GM21381 (cell line): ENCODE measurements around the gene SOX18.
"Not testable (repeated sequence)": the region's sequence is repeated elsewhere in the genome, so short reads cannot be mapped to it uniquely, and the experiment has no call there.

ENCODE experiments used
- ATAC-seq: cut with Tn5 transposase; IDR thresholded peaks from one replicate; pipeline ENCODE4 v1.9.1; 2021; ENCODE audit warnings: mild to moderate bottlenecking, moderate library complexity; ENCODE audit not compliant: unreplicated experiment

Gene SOX18

DNA sequence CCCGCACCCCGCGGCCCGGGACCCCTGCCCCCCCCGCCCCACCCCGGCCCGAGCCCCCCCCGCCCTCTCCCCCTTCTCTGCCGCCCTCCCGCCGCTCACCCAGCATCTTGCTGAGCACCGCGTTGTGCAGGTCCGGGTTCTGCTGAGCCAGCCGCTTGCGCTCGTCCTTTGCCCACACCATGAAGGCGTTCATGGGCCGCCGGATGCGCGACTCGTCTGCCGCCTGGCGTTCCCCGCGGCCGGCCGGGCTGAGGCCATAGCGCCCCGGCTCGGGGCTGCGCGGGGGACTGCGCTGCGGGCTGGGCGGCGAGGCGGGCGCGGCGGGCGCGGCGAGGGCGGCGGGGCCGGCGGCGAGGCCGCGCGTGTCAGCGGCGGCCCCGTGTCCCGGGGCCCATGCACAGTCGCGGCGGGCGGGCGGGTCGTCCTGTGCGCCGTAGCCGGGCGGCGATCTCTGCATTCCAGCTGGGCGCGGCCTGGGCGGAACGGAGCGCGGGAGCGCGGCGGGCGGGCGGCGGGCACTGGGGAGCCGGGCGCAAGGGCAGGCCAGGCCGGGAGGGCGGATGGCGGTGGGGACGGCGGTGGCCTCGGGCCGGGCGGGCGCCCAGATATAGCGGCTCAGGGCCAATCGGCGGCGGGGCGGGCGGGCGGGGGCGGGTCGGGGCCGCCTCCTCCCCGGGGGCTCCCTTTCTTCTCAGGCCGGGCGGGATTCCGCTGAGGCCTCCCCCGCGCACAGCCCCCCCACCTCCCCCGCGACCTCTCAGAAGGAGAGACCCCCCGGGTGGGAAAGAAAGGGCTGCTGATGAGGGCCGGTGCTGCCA, at the start of gene SOX18:
Gene SOX18, minus strand, starts transcription at position 580 of the 818 bp plus-strand sequence. Its CDS starts 123 bp downstream, at position 457.
- ATAC-seq: no peak

- ATAC-seq: no peak
These were observed 49.1 kb upstream of the SOX18 start for GRCh38 chr20:64098471-64099013.

- no peak for ATAC-seq
These were observed 47.1 kb upstream of the SOX18 start for GRCh38 chr20:64096535-64096934.

DNA sequence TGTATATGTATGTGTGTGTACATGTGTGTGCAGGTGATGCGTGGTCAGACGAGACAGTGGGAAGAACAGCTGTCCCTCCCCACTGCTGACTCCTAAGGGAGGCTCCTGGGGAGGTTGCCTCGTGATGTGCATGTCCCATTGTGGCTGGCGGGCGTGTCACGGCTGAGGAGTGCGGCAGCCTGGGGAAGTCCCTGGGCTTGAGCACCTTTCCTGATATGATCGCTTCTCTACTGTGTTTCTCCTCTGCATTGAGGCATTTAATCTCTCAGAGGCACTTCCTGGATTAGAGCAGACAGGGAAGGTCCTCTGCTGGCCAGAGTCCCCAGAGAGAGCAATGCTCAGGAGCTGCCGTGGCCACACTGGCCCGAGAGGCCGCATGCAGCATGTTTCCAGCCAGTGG, 46.5 kb upstream of the SOX18 start:
- ATAC-seq: no peak

DNA sequence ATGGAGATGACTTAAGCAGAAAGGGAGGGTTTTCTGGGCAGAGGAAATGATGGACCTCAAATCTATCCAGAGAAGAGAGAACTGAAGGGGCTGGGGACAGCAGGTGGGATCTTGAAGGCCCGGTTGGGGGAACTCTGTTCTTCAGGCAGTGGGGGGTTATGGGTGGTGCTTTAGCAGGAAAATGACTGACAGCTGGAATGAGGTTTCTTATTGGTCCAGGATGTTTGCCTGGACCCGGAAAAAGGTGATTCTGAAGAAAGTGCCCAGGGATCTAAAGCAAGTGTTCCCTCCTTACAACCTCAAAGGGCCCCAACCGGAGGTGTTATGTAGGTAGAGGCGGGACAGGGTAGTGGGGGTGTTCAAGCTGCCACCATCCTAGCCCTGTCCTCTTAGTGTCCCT, 46.0 kb upstream of the SOX18 start:
- no peak for ATAC-seq

- ATAC-seq: no peak
These were observed 43.6 kb upstream of the SOX18 start for GRCh38 chr20:64093013-64093503.

DNA sequence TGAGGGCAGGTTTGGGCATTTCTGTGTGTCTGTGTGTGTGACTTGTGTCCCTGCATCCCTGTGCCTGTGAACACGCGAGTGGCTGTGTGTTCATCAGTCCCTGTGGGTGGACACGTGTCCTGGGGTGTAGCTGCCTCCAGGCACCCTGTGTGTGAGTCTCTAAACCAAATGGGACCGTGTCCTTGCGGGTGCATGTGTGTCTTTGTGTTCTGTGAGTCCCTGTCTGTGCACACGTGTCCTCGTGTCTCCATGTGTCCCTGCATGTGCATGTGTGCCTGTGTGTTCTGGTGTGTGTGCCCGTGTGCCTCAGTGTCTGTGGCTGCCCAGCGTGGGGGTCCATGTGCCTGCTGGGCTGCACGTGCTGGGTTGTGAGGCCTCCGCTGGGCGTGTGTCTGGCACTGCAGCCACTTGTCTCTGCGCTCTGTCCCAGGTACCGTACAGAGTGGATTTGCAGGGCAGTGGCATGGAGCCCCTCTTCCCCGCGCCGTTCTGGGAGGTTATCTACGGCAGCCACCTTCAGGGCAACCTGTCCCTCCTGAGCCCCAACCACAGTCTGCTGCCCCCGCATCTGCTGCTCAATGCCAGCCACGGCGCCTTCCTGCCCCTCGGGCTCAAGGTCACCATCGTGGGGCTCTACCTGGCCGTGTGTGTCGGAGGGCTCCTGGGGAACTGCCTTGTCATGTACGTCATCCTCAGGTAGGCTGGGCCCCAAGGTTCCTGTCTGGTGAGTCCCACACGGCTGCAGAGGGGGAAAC, 43.0 kb upstream of the SOX18 start:
- no peak for ATAC-seq

DNA sequence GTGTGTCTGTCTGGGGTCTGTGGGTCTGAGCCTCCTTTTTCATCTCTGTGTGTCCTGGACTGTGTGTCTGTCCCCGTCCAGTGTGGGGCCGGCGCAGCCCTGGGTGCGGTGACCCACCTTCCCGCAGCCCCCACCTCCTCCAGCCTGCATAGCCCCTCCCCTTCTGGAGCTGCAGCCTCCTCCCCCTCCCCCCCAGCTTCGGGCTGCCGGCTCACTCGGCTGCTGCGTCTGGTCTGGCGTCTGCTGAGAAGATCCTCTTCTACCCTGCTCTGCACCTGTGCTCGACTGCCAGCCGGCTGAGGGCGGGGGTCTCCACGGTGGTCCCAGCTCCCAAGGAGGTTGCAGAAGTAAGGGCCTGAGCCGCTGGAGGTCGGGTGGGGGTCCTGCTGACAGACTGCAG, 42.3 kb upstream of the SOX18 start:
- no peak for ATAC-seq

DNA sequence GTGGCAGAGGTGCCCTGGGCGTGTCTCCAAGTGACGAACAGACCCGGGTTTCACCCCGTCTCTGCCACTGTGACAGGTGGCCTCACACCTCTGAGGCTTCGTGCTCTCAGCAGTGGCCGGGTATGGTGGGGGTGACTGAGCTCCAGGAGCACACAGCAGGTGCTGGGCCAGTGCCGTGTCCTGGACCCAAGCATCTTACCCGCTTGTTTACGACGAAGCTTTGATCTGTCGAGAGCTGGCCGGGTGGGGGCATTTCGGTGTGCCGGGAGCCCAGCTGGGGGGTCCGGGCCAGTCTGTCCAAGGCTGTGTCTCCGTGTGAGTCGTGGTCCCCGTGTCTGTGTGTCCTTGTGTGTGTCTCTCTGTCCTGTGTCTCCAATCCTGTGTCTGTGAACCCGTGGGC, 41.9 kb upstream of the SOX18 start:
- no peak for ATAC-seq

DNA sequence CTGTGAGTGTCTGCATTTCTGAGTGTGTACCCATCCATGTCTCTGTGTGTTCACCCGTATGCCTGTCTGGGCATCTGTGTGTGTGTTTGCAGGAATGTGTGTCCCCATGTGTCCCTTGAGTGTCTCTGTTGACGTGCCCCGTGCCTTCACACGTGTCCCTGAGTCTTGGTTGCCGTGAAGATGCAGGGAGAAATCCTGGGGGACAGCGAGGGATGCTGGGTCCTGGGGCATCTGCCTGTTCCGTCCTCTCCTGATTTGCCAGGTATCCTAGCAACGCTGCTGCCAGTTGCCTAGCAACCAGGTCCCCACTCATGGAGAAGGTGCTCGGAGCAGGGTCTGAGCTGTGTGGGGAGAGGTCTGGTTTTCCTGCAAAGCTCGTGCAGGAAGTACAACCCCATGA, 40.7 kb upstream of the SOX18 start:
- no peak for ATAC-seq

DNA sequence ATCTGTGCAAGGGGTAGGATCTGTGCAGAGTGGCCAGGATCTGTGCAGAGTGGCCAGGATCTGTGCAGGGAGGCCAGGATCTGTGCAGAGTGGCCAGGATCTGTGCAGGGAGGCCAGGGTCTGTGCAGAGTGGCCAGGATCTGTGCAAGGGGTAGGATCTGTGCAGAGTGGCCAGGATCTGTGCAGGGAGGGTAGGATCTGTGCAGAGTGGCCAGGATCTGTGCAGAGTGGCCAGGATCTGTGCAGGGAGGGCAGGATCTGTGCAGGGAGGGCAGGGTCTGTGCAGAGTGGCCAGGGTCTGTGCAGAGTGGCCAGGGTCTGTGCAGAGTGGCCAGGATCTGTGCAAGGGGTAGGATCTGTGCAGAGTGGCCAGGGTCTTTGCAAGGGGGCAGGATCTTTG, 39.1 kb upstream of the SOX18 start:
- ATAC-seq: not testable (repeated sequence)

DNA sequence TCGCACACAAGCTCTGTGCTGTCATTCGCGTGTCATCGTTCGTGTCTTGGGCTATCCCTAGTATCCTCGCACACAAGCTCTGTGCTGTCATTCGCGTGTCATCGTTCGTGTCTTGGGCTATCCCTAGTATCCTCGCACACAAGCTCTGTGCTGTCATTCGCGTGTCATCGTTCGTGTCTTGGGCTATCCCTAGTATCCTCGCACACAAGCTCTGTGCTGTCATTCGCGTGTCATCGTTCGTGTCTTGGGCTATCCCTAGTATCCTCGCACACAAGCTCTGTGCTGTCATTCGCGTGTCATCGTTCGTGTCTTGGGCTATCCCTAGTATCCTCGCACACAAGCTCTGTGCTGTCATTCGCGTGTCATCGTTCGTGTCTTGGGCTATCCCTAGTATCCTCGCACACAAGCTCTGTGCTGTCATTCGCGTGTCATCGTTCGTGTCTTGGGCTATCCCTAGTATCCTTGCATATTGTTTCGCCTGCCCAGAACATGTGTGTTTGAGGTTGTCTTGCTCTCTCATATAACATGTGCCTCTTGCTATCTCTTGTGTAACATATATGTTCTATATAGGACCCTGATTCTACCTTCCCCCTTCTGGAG, 37.9 kb upstream of the SOX18 start:
- not testable (repeated sequence) for ATAC-seq

DNA sequence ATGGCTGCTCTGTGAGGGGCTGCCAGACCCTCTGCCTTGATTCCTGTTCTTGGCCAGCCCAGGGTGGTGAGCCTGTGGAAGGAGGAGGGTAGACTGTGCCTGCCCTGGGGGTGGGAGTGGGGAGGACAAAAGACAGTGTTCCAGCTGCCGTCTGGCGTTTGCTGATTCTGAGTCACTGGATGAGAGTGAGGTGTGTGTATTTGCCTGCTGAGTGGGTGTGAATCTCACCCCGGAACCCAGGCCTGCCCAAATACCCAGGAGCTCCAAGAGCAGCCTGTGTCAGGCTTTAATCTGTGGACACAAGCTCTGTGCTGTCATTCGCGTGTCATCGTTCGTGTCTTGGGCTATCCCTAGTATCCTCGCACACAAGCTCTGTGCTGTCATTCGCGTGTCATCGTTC, 37.4 kb upstream of the SOX18 start:
- ATAC-seq: no peak

GRCh38 chr20:64084685-64085152, 35.3 kb upstream of the SOX18 start:
- ATAC-seq: no peak

- no peak for ATAC-seq
These were observed 34.6 kb upstream of the SOX18 start, which contains the start of gene LKAAEAR1 for GRCh38 chr20:64083804-64084684. LKAAEAR1 (minus strand) TSS chr20:64084398; CDS start chr20:64084219, 179 bp downstream.

- no peak for ATAC-seq
These were observed 34.0 kb upstream of the SOX18 start for GRCh38 chr20:64083378-64083803.

DNA sequence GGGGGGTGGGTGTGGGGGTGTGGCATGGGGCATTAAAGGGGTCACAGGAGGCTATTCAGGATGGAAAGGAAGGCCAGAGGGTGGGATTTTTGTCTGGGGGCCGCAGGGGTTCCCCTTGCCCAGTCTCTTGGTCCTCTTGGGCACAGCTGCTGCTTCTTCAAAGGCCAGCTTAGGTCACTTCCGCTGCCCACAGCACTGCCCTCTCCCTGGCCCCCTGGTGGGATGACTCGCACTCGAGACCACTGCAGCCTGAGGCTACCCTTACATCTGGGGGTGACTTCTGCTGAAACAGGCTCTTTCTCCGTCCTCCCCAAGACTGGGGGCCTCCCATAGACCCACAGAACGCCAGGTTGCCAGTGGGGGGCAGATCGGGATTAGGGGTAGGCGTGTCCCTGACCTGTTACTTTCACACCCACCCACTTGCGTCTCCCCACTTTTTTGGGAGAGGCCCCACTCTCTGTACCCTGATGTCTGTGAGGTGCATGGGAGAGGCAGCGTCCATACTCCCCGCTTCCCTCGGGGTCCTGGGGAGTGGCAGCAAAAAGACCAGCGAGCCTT, 33.5 kb upstream of the SOX18 start:
- no peak for ATAC-seq

DNA sequence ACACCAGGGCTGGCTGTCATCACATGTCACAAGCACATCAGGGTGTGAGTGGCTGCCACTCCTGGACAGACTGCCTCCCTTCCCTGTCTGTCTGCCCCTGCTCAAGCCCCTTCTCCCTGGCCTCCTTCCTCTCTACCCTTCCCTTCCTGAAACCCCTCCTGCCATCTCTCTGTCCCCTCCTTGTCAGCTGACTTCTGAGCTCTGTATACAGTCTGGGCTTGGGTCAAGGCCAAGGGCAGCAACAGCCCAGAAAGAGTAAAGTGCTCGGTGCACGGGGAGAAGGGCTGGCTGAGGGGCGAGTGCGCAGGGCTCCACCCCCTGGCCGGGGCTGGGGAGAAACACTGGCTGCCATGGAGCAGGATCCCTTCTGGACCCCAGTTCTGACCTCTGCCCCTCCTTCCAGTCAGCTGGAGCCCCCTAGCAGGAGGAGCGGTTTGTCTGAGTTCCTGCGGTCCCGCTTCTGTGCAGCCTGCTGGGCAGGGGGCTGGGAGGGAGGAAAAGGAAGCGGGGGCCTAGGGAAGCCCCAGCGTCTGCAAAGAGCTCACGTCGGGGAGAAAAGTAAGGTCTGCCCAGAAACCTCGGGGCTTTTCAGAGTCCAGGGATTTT, 32.8 kb upstream of the SOX18 start:
- no peak for ATAC-seq

- no peak for ATAC-seq
These were observed 32.2 kb upstream of the SOX18 start for GRCh38 chr20:64081624-64081964.
